ENCODE data around the gene FRK.
"Not testable (repeated sequence)": the region's sequence is repeated elsewhere in the genome, so short reads cannot be mapped to it uniquely, and the experiment has no call there.

The FRK gene

GRCh38 chr6:116051244-116051643, 9.4 kb downstream of the FRK start:
- TF ChIP-seq, protein P1, sequence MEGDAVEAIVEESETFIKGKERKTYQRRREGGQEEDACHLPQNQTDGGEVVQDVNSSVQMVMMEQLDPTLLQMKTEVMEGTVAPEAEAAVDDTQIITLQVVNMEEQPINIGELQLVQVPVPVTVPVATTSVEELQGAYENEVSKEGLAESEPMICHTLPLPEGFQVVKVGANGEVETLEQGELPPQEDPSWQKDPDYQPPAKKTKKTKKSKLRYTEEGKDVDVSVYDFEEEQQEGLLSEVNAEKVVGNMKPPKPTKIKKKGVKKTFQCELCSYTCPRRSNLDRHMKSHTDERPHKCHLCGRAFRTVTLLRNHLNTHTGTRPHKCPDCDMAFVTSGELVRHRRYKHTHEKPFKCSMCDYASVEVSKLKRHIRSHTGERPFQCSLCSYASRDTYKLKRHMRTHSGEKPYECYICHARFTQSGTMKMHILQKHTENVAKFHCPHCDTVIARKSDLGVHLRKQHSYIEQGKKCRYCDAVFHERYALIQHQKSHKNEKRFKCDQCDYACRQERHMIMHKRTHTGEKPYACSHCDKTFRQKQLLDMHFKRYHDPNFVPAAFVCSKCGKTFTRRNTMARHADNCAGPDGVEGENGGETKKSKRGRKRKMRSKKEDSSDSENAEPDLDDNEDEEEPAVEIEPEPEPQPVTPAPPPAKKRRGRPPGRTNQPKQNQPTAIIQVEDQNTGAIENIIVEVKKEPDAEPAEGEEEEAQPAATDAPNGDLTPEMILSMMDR (IDR thresholded peaks at IDR 0.05; ENCODE audit: extremely low read depth, insufficient read depth, missing control alignments), result no peak
- in situ Hi-C loops (cut with MboI; ENCODE audit: low pct_unique_long_range_greater_than_20kb, low sequenced_read_pairs, unreplicated experiment), result no loop called here
- no peak for DNase-seq (ENCODE audit: low spot score)

- in situ Hi-C loops (cut with MboI; ENCODE audit: low pct_unique_long_range_greater_than_20kb, low sequenced_read_pairs, unreplicated experiment), result no loop called here
- DNase-seq (ENCODE audit: low spot score), result no peak
- TF ChIP-seq, protein P1 (IDR thresholded peaks at IDR 0.05; ENCODE audit: extremely low read depth, insufficient read depth, missing control alignments), result no peak
Observed at GRCh38 chr6:116050737-116051136, 10.0 kb downstream of the FRK start.

DNA sequence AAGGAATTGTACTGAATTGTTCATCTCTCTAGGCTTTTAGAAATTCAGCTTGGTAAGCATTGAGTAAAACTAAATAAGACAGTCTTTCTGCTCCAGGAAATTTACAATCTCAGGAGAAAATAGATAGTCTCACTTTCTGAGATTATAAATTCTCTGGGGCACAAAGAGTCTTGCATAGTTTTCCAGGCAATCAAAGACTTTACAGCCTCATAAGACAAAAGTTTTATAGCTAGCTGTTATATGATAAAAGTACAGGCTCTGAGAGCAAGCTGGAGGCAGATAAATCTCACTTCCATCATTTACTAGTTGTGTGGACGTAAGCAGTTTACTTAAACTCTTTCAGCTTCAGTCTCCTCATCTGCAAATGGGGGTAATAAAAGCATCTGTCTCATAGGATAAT, 11.4 kb downstream of the FRK start:
- in situ Hi-C loops (cut with MboI; ENCODE audit: low pct_unique_long_range_greater_than_20kb, low sequenced_read_pairs, unreplicated experiment), result no loop called here
- TF ChIP-seq, protein P1 (IDR thresholded peaks at IDR 0.05; ENCODE audit: extremely low read depth, insufficient read depth, missing control alignments), result no peak
- no peak for DNase-seq (ENCODE audit: low spot score)

DNA sequence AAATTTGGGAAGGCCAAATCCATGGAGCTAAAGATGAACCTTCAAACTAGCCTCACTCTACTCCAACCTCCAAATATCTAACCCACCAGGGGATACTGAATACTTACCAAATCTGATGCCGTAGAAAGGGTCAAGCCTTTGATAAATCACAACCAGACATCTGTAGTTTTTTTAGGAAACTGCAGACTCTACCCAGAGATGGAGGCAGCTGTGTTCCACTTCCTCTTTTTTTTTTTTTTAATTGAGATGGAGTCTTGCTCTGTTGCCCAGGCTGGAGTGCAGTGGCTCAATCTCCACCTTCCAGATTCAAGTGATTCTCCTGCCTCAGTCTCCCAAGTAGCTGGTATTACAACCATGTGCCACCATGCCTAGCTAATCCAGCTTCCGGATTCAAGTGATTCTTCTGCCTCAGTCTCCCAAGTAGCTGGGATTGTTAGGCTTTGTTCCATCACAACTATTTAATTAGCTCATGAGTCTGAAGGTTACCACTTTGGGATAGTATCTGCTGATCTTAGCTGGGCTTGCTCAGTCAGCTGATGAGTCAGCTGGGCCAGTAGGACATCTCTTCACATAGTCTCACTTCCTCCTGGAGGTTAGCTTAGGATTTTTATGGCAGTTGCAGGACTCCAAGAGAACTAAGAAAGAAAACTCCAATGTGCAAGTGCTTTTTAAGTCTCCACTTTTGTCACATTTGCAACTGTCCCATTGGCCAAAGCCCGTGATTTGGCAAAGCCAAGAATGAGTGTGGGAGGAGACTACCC, 13.3 kb downstream of the FRK start:
- no peak for DNase-seq (ENCODE audit: low spot score)
- TF ChIP-seq, protein P1 (IDR thresholded peaks at IDR 0.05; ENCODE audit: extremely low read depth, insufficient read depth, missing control alignments), result no peak
- in situ Hi-C loops (cut with MboI; ENCODE audit: low pct_unique_long_range_greater_than_20kb, low sequenced_read_pairs, unreplicated experiment), result no loop called here

GRCh38 chr6:116046737-116047136, 14.0 kb downstream of the FRK start:
- DNase-seq (ENCODE audit: low spot score), result no peak
- TF ChIP-seq, protein P1 (IDR thresholded peaks at IDR 0.05; ENCODE audit: extremely low read depth, insufficient read depth, missing control alignments), result no peak
- in situ Hi-C loops (cut with MboI; ENCODE audit: low pct_unique_long_range_greater_than_20kb, low sequenced_read_pairs, unreplicated experiment), result no loop called here

GRCh38 chr6:116046272-116046671, 14.4 kb downstream of the FRK start:
- in situ Hi-C loops (cut with MboI; ENCODE audit: low pct_unique_long_range_greater_than_20kb, low sequenced_read_pairs, unreplicated experiment); DNase-seq (ENCODE audit: low spot score): not testable (repeated sequence)

- in situ Hi-C loops (cut with MboI; ENCODE audit: low pct_unique_long_range_greater_than_20kb, low sequenced_read_pairs, unreplicated experiment), result no loop called here
- TF ChIP-seq, protein P1 (IDR thresholded peaks at IDR 0.05; ENCODE audit: extremely low read depth, insufficient read depth, missing control alignments), result no peak
- no peak for DNase-seq (ENCODE audit: low spot score)
Observed at GRCh38 chr6:116041934-116042333, 18.8 kb downstream of the FRK start.

Data from GM13977 (cell line).